ENCODE data around the gene ERCC5.

ERCC5 gene

GRCh38 chr13:102846261-102847015, 606 bp downstream of the ERCC5 start:
- peak; percentile 49 for DNase-seq

GRCh38 chr13:102847272-102848234, 1.7 kb downstream of the ERCC5 start:
- no peak for DNase-seq

DNA sequence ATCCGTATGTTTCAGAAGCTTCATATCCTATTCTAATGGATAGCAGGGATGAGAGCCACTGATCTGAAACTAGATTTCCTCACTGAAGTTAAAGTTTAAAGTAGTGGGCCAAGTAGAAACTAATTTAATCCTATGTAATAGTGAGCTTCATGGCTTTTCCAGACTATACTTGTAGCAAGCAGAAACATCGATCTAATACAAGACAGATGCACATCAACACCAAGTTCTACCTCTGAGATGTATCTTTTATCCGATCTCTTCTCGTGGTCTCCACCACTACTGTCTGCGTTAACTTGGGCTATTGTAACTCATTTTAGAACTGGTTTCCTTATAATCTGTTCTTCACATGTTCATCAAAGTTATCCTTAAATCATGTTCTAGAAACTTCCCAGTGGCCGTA, 3.1 kb downstream of the ERCC5 start:
- no peak for DNase-seq

GRCh38 chr13:102852556-102852955, 6.7 kb downstream of the ERCC5 start:
- no peak for DNase-seq

- no peak for DNase-seq
Observed at GRCh38 chr13:102854675-102855074, 8.8 kb downstream of the ERCC5 start.

GRCh38 chr13:102856557-102856956, 10.7 kb downstream of the ERCC5 start:
- no peak for DNase-seq

DNA sequence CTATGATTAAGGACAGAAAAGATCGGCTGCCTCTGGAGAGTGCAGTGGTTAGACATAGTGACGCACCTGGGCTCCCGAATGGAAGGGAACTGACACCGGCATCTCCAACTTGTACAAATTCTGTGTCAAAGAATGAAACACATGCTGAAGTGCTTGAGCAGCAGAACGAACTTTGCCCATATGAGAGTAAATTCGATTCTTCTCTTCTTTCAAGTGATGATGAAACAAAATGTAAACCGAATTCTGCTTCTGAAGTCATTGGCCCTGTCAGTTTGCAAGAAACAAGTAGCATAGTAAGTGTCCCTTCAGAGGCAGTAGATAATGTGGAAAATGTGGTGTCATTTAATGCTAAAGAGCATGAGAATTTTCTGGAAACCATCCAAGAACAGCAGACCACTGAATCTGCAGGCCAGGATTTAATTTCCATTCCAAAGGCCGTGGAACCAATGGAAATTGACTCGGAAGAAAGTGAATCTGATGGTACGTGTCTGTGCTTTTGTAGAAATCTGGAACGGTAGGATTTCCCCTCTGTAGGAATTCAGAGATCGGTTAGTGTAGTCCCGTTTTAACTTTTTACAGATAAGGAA, 16.9 kb downstream of the ERCC5 start:
- no peak for DNase-seq

DNA sequence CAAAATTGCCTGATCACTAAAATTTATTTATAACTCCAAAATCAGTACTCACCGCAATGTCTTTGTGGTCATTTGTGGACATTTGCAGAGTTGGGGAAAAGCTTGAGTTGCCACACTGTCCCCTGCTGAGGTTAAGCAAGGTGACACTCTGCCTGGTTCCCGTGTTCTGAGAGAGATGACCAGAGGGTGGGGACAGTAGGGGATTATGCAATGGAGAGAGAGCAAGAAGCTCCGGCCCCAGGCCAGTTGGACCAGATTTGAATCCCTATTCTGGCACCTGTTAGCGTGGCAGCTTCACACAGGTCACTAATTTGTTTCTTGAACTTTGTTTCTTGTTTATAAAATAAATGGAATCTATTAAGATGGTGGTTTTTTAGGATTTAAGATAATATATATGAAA, 17.8 kb downstream of the ERCC5 start:
- no peak for DNase-seq

DNA sequence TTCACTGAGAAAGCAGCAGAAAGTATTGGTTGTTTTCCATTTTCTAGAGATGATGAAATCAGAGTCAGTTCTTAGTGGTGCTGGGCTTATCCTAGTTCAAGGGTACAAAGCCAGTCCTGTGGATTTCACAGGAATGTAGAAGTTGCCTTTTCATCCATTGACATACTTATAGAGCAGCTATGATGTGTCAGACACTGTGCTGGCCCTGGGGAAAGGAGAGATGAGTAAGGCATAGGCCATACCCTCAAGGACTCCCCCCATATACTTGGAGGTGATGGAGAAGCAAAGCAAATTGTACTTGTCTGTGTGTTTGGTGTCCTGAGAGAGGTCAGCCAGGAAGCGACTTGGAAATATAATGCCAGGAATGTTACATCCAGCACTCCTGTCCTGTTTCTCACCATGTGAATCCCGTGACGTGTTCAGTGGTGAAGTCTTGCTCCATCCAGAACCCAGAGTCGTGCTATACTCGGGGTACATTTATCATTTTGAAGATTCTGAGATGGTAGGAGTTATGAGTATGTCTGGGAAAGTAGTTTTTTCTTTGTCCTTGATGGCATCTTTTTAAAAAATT, 22.6 kb downstream of the ERCC5 start:
- no peak for DNase-seq

DNA sequence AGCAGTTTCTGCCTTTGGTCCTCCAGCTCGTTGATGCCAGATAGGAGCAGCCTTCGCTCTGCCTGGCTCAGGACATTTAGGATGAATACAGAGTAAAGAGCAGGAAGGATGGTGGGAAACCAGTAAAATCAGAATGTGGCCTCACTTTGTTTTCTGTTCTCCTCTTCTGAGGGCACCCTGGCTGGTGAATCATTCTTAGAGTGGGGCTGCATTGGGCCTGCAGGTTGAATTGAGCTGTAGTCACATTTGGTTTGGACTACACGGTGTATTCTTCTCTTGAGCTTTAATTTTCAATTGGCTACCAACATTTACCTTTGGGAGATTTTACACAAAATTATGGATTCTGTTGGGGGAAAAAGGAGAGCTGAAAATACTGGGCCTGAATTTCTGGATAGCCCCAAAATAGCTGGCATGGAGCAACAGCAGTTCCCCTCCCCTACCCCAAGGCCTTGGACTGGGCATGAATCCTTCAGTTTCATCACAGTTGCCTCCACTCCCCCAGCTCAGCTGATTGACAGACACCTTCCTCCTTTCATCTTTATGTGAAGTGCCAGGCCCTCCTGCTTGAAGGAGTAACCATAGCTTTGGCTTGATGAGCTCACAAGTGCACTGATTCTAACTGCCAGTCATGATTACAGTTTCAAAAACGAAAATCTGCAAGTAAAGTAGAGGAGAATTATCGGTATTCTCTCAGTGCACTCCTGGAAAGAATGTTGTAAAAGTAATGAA, 24.3 kb downstream of the ERCC5 start:
- DNase-seq = no peak

- peak; percentile 52 for DNase-seq
Observed at GRCh38 chr13:102870677-102871415, 25.0 kb downstream of the ERCC5 start.

GRCh38 chr13:102872131-102872530, 26.3 kb downstream of the ERCC5 start:
- no peak for DNase-seq

GRCh38 chr13:102872531-102872930, 26.7 kb downstream of the ERCC5 start:
- no peak for DNase-seq

GRCh38 chr13:102873653-102874052, 27.8 kb downstream of the ERCC5 start:
- DNase-seq = no peak

DNA sequence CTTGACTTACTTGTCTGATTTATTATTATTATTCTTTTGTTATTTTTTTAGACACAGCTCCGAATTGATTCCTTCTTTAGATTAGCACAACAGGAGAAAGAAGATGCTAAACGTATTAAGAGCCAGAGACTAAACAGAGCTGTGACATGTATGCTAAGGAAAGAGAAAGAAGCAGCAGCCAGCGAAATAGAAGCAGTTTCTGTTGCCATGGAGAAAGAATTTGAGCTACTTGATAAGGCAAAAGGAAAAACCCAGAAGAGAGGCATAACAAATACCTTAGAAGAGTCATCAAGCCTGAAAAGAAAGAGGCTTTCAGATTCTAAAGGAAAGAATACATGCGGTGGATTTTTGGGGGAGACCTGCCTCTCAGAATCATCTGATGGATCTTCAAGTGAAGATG, 29.4 kb downstream of the ERCC5 start:
- no peak for DNase-seq

DNA sequence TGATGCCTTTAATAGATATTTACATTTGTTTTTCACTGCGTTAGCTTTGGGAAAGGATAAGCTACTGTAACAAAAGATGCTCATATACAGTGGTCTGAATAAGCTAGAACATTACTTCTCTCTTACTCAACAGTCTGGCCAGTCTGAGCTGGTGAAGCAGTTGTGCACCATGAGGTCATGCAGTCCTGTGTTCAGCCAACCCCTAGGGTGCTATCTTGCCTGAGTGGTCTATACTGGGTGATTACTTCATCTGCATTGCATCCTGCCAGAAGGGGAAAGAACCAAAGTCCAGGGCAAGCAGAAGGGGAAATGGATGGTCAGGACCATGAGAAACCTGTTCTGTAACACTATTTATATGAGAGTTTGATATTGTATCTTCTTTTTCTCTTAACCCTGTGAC, 31.5 kb downstream of the ERCC5 start:
- DNase-seq = no peak

DNA sequence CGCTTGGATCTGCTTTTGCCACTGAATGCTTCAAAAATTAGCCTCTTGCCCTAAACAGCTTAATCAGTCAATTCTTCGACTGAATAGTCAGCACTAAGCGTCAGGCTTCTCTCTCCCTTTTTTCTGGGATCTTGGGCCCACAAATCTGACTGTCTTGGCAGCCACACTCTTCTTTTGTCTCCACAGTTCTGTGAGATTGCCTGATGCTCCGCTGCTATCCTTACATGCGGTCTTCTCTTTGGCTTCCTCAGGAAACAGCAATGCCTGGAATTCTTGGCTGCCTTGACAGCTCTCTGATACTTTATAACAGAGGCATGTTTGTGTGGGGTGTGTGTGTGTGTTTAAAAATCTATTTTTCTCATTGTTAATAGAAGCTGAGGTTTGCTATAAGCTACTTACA, 32.6 kb downstream of the ERCC5 start:
- no peak for DNase-seq

- DNase-seq = no peak
Observed at GRCh38 chr13:102879793-102880499, 34.1 kb downstream of the ERCC5 start.

- DNase-seq = no peak
Observed at GRCh38 chr13:102881819-102882686, 36.2 kb downstream of the ERCC5 start.

DNA sequence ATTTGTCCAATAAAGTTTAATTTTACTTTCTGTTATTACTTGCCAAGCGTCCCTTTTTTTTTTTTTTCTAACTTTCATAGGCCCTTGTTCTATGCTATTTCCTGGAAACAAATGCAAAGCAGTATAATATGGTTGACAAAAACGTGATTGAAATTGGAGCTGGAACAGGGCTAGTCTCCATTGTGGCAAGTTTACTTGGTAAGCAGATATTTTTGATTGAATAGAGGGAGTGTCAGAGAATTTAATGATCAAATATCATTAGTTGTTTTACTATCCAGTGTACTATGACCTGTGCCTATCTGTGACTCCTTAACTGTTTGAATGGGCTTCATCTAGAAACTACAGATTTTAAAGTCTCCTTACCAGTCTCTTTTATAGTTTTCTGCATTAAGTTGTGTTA, 46.7 kb downstream of the ERCC5 start:
- DNase-seq = no peak
